GM19035 (cell line): ENCODE data around the gene GPR171.
A peak's percentile ranks its signal among the peaks of the same experiment; 100 is the strongest.

Experiments
- ATAC-seq: cut with Tn5 transposase; IDR thresholded peaks from one replicate; pipeline ENCODE4 v1.9.1; 2021; ENCODE audit not compliant: unreplicated experiment

Gene GPR171

DNA sequence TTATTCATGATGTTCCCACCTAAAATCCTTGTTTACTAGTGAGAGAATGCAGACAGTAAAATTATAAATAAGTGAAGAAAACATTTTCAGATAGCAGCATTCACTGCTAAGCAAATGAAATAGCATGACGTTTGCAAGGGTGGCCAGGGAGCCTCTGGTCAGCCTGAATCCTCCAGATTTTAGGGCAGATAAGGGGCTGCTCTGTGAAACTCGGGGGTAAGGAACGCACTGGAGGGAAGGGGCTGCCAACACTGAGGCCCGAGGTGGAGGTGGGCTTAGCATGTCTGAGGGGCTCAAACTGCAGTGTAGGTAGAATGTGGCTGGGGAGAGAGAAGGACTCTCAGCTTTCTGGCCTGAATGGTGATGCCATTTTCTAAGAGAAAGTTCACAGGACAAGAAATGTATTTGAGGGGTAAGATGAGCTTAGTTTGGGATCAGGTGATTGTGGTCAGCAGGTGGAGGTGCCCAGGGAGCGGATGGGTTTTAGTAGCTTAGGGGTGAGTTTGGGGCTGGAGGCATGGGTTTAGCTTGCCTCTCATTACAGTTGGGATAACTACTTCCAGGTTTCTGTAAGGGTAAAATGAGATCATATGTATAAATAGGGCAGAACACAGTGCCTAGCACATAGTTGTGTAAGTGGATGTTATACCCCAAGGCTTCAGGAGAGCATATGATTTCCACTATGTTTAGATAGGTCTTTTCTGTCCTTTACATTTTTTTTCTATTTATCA lies 20.5 kb downstream of the GPR171 start:
- ATAC-seq = no peak

DNA sequence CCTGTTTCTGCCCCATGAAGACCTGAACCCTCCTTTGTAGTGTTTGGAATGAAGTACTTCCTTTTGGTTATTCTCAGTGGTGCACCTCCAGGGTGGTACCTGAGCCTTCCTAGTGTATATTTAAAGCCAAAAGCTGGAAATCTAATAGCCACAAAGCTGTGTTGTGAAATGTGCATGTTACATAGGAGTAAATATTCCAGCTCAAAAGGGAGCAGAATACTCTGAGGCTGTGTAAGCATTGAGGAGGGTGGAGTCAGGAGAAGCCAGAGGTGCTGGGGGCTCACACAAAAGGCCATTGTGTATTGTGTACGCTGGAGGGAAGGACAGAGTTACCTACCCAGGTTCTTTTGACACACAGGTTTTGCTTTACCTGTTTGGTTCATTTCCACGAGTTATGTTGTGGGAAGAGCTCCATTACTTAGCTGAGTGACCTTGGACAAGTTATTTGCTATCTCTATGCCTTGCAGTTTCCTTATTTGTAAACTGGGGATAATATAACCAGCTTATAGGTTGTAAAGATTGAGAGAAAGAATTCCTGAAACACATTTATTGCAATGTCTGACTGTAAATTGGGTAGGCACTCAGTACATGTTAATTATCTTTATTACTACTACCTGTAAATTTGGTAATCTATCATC lies 24.7 kb downstream of the GPR171 start:
- no peak for ATAC-seq

- no peak for ATAC-seq
Measured at GRCh38 chr3:151175952-151176351, 27.1 kb downstream of the GPR171 start.

GRCh38 chr3:151174351-151174750 lies 28.7 kb downstream of the GPR171 start:
- ATAC-seq = no peak

DNA sequence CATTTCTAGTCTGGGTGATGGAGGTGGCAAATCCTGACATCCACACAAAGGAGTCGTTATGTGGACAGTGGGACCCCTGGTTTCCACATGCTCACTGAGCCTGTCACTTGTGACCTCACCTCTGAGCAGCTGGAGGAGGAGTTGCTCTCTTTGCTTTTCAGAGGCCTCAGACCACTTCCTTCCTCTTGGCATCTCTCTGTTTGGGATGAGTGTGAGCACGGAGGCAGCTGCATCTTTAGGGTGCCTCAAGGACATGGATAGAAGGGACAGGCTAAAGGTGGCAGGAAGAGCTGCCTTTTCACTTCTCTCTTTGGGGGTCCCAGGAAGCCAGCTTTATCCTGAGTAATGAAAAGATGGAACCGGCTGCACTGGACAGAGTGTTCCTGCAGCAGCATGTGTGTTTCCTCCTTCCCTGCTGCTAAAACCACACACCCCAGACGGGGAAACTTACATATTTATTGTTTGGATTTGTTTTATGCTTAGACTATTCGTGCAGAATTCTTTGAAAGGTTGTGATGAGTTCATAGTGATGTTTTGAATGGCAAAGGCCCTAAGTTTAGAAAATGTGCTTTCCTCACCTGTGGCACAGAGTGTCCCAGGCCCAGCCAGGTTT lies 31.8 kb downstream of the GPR171 start:
- ATAC-seq = peak; percentile 46

- peak; percentile 34 for ATAC-seq
Measured at GRCh38 chr3:151169948-151170679, 32.9 kb downstream of the GPR171 start.

GRCh38 chr3:151169262-151169947 lies 33.6 kb downstream of the GPR171 start:
- ATAC-seq = peak; percentile 36

GRCh38 chr3:151168269-151169094 lies 34.5 kb downstream of the GPR171 start:
- ATAC-seq = peak; percentile 62

DNA sequence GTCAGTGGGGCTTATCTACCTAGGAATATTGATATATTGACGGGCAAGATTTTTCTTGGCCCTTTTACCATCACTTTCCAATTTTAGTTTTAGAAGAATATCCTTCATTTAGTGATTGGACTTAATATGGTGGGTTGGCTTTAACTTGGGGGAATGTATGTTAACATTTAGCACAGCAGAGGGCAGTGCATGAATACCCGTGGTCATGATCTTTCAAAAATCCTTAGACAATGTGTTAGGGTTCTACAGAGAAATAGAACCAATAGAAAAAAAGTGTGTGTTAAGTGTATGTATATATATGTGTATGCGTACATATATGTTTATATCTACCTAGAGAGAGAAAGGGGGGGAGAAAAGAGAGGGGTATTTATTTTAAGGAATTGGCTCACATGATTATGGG lies 36.9 kb downstream of the GPR171 start:
- ATAC-seq = no peak

- no peak for ATAC-seq
Measured at GRCh38 chr3:151165226-151165625, 37.8 kb downstream of the GPR171 start.

DNA sequence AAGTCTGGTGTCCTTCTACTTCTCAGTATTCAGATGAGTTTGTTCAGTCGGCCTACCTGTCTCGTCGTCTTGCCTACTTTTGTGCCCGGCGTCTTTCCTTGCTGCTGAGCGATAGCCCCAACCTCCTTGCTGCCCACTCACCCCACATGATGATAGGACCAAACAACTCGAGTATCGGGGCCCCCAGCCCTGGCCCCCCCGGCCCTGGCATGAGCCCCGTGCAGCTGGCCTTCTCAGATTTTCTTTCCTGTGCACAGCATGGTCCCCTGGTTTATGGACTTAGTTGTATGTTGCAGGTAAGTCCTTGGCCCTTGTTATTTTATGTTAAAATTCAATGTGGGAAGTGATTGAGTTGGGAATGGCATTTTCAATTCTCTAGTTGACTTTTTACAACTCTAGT lies 43.2 kb downstream of the GPR171 start:
- ATAC-seq = no peak

- ATAC-seq = peak; percentile 89
Measured at GRCh38 chr3:151156618-151157216, 46.3 kb downstream of the GPR171 start.

DNA sequence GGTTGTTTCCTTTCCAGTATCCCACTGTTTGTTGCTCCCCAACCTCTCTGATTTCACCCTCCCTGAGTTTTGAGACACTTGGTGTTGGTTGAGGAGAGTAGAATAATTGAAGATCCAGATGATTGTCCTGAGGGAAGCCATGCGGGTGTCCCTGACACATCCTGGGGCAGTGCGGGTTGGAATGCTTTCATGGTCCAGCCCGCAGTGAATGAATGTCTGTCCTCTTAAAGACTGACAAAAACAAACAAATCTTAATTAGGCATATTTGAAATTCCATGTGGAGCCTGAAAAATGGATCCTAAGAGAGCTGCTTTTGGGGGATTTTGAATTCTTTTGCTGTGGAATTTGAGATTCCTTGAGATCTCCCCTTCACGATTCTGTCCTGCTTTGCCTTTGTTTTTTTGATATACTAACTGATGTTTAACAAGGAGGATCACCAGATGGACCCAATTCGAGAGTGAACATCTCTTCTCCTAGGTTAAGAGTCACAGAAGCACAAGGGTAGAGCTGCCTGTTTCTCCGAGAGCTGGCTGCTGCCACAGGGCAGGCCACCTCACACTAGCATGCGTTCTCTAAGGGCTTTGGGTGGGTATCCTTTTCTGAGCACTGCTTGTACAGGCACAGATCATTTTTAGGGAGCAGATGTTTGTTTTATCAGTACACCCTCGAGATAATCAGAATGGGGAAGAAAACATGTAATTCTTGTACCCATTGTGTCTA lies 47.4 kb downstream of the GPR171 start:
- ATAC-seq = no peak

DNA sequence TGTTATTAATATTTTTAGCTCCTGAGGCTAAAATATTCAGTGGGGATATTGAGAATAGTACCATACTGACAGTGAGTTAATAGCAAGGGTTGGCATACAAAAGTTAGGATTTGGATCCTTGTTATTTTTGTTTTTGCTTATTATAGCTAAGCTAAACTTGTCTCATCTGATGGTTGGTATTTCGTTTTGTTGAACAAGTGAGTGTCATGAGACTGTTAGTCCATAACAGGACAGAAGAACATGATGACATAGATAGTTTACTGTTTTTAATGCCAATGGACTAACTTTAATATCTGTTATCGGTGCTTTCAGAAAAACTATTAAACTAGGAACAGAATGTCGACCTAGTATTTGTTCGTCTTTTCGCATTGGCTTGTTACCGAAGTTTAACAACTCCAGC lies 48.5 kb downstream of the GPR171 start:
- no peak for ATAC-seq

DNA sequence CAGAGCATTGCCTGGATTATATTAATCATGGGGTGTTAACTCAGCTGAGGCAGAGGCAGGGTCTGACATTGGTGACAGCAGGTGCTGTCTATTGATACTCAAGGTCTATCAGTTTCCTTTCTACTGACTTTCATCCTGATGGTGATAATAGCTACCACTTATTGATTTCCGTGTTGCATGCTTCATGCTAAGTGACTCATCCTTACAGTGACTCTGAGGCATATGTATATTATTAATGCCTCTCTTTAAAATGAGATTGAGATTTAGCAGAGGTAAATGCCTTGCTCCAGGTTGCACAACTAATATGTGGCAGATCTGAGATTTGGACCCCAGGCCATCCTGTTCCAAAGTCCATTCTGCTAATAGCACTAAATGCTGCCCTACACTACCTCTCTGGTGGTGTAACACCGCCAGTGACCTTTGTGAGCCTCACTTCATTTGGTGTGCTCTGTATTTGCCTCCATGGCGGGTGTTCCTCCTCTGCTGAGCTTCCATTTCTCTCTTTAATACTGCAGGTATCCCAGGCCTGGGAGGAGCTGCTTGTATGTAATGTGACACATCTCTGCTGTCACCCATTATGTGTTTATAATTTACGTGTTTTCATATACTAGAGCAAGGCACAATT lies 50.4 kb downstream of the GPR171 start:
- ATAC-seq = no peak
